ENCODE measurements around the gene PTTG1IP.

PTTG1IP gene

DNA sequence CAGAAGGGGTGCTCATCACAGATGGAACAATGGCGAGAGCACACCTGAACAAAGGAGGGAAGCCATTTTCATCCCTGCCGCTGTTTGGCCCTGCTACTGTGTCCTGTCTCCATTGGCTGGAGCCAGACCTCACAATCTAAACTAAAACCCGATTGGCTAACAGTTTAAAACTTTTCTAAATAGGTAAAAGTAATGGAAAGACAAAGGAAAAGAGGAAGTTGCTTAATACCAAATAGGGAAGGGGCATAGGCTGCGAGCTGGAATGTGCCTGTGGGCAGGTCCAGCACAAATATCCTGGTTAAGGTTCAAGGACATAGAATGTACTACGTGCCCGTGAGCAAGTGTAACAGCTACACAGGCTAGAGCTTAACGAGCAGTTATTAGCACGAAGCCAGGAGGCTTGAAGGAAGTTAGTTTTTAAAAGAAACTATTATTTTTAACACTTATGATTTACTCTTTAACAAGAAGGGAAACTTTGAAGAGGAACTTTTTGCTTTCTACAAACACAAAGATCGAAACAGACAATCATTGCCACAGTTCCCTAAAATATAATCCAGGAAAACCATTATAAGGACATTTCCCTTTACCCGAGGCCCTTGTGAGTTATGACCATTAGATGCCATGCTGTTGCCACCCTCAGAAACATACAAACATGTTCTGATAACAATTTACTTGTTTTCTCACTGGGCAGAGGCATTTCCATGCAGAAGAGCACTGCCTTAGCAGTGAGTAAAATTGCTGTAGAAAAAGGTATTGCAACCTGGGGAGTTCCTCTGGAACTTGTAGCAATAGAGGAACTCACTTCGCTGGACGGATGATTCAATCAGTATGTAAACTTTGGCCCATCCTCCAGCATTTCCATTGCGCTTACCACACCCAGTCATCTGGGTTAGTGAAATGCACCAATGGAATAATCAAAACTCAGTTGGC, 4.8 kb upstream of the PTTG1IP start:
- no peak overlapping the region for H3K4me2 ChIP-seq (ENCODE audit: insufficient read depth, low read length, poor library complexity, severe bottlenecking)
- WGBS, 2 donors (ENCODE audit: extremely low coverage in 2 of 2, insufficient read length in 2 of 2, insufficient replicate concordance in 1 of 2): no CpG with 5 or more reads among the region's 13 CpGs
- peaks cover 1% of the 10 kb centered on the region for H3K79me1 ChIP-seq (ENCODE audit: low read depth, low read length)
- H4K8ac ChIP-seq (ENCODE audit: low read depth, low read length): no peak overlapping the region
- peaks cover 11 to 42% (median 24%) of the 10 kb centered on the region in 3 experiments for H3K27me3 ChIP-seq (ENCODE audit: control insufficient read depth in 3 of 3, insufficient read depth in 3 of 3, low read depth in 1 of 3, low read length in 3 of 3)
- no peak overlapping the region for H3K14ac ChIP-seq (ENCODE audit: low read length)
- H3K23ac ChIP-seq (ENCODE audit: low read depth, low read length, poor library complexity): no peak overlapping the region
- no peak overlapping the region for H3K4ac ChIP-seq (ENCODE audit: low read length)
- H2BK5ac ChIP-seq (ENCODE audit: low read length): no peak overlapping the region
- H2AK5ac ChIP-seq (ENCODE audit: low read depth, low read length): no peak overlapping the region
- no peak overlapping the region for H2AFZ ChIP-seq (ENCODE audit: low read length)
- no peak overlapping the region for H3K27ac ChIP-seq (replicated peaks; ENCODE audit: low read length)
- H3K18ac ChIP-seq (ENCODE audit: low read length): no peak overlapping the region
- H2BK12ac ChIP-seq (ENCODE audit: low read length): no peak overlapping the region
- no peaks in the 10 kb centered on the region for H3K36me3 ChIP-seq (replicated peaks in 1 of 2; ENCODE audit: control insufficient read depth in 2 of 2, insufficient read depth in 2 of 2, low read length in 2 of 2)
- peaks cover 0 to 8% of the 10 kb centered on the region in 2 donors for H3K9me3 ChIP-seq (replicated peaks in 1 of 2; ENCODE audit: control insufficient read depth in 2 of 2, insufficient read depth in 1 of 2, low read depth in 1 of 2, low read length in 2 of 2)
- H4K91ac ChIP-seq (ENCODE audit: low read depth, low read length, poor library complexity): no peak overlapping the region
- no peak overlapping the region for H2BK120ac ChIP-seq (ENCODE audit: low read depth, low read length)
- H3K9ac ChIP-seq (ENCODE audit: low read depth, low read length, poor library complexity): no peak overlapping the region
- H2BK15ac ChIP-seq (ENCODE audit: low read length): no peak overlapping the region
- H3K4me1 ChIP-seq (ENCODE audit: control insufficient read depth in 2 of 2, insufficient read depth in 1 of 2, low read depth in 1 of 2, low read length in 2 of 2): no peaks in the 10 kb centered on the region
- H3K4me3 ChIP-seq (ENCODE audit: low read length in 2 of 2): no peak overlapping the region
- no peak for DNase-seq (ENCODE audit: low spot score)

DNA sequence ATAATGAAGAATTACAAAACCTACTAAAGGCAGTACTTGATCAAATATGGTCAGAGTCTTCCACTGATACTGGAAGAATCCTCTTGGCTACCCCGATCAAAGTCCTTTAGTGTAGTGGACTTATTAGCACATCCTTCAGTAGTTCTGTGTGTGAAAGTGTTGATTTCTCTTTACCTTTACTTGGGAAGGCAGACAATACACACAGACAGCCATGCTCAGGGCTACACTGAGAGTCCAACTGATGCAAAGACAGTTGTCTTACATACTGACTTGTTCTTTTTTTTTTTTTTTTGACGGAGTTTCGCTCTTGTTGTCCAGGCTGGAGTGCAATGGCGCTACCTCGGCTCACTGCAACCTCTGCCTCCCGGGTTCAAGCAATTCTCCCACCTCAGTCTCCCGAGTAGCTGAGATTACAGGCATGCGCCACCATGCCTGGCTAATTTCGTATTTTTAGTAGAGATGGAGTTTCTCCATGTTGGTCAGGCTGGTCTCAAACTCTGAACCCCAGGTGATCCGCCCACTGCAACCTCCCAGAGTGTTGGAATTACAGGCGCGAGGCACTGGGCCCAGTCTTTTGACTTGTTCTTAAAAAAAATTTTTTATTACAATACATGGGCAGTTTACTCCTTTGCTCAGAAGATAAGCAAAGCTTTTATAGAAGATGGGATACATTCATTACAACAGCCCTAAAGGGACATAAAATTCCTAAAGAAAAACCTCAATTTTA, 3.5 kb upstream of the PTTG1IP start:
- Histone ChIP-seq H3K4me3 (ENCODE audit: low read length in 2 of 2) (no peak overlapping the region), H2AK5ac (ENCODE audit: low read depth, low read length) (no peak overlapping the region), H4K91ac (ENCODE audit: low read depth, low read length, poor library complexity) (no peak overlapping the region), H3K9ac (ENCODE audit: low read depth, low read length, poor library complexity) (no peak overlapping the region), H3K4ac (ENCODE audit: low read length) (no peak overlapping the region), H3K79me1 (ENCODE audit: low read depth, low read length) (peaks cover 10% of the 10 kb centered on the region), H4K8ac (ENCODE audit: low read depth, low read length) (no peak overlapping the region), H3K27ac (replicated peaks; ENCODE audit: low read length) (no peak overlapping the region), H3K36me3 (replicated peaks in 1 of 2; ENCODE audit: control insufficient read depth in 2 of 2, insufficient read depth in 2 of 2, low read length in 2 of 2) (no peaks in the 10 kb centered on the region), H3K14ac (ENCODE audit: low read length) (no peak overlapping the region), H2BK5ac (ENCODE audit: low read length) (no peak overlapping the region), H3K9me3 (replicated peaks in 1 of 2; ENCODE audit: control insufficient read depth in 2 of 2, insufficient read depth in 1 of 2, low read depth in 1 of 2, low read length in 2 of 2) (peaks cover 0 to 8% of the 10 kb centered on the region in 2 donors), H2BK15ac (ENCODE audit: low read length) (no peak overlapping the region), H2BK12ac (ENCODE audit: low read length) (no peak overlapping the region), H3K4me1 (ENCODE audit: control insufficient read depth in 2 of 2, insufficient read depth in 1 of 2, low read depth in 1 of 2, low read length in 2 of 2) (peaks cover 4 to 5% of the 10 kb centered on the region in 2 donors), H3K23ac (ENCODE audit: low read depth, low read length, poor library complexity) (no peak overlapping the region), H3K18ac (ENCODE audit: low read length) (no peak overlapping the region), H2AFZ (ENCODE audit: low read length) (no peak overlapping the region), H2BK120ac (ENCODE audit: low read depth, low read length) (no peak overlapping the region), H3K4me2 (ENCODE audit: insufficient read depth, low read length, poor library complexity, severe bottlenecking) (no peak overlapping the region), H3K27me3 (ENCODE audit: control insufficient read depth in 3 of 3, insufficient read depth in 3 of 3, low read depth in 1 of 3, low read length in 3 of 3) (peaks cover 11 to 34% (median 24%) of the 10 kb centered on the region in 3 experiments)
- no CpG with 5 or more reads among the region's 12 CpGs for WGBS, 2 donors (ENCODE audit: extremely low coverage in 2 of 2, insufficient read length in 2 of 2, insufficient replicate concordance in 1 of 2)
- no peak for DNase-seq (ENCODE audit: low spot score)

DNA sequence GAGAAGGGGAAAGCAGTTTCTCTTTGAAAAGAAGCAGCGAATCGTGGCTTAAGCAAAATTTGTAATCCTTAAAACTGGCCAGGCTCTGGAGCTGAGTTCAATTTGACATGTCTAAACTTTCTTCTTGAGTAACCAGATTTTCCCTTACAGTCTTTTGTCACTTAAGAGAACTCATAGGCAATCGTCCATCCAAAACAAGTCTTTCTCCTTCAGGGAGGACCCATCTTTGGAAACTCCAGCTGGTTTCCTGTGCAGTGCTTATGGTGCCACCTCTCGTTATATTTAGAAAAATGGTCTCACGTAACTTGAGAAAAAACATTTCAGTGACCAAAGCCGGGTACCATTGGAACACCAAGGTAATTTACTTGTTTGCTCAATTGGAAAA, 1.8 kb upstream of the PTTG1IP start:
- no peak overlapping the region for H3K18ac ChIP-seq (ENCODE audit: low read length)
- no peaks in the 10 kb centered on the region for H3K36me3 ChIP-seq (replicated peaks in 1 of 2; ENCODE audit: control insufficient read depth in 2 of 2, insufficient read depth in 2 of 2, low read length in 2 of 2)
- H3K9me3 ChIP-seq (replicated peaks in 1 of 2; ENCODE audit: control insufficient read depth in 2 of 2, insufficient read depth in 1 of 2, low read depth in 1 of 2, low read length in 2 of 2): peaks cover 0 to 8% of the 10 kb centered on the region in 2 donors
- H3K27me3 ChIP-seq (ENCODE audit: control insufficient read depth in 3 of 3, insufficient read depth in 3 of 3, low read depth in 1 of 3, low read length in 3 of 3): peaks cover 11 to 28% (median 24%) of the 10 kb centered on the region in 3 experiments
- H2AK5ac ChIP-seq (ENCODE audit: low read depth, low read length): no peak overlapping the region
- no peak overlapping the region for H4K8ac ChIP-seq (ENCODE audit: low read depth, low read length)
- no peak overlapping the region for H3K4ac ChIP-seq (ENCODE audit: low read length)
- H3K4me1 ChIP-seq (ENCODE audit: control insufficient read depth in 2 of 2, insufficient read depth in 1 of 2, low read depth in 1 of 2, low read length in 2 of 2): peaks cover 9 to 18% of the 10 kb centered on the region in 2 donors
- H2BK12ac ChIP-seq (ENCODE audit: low read length): no peak overlapping the region
- H2BK120ac ChIP-seq (ENCODE audit: low read depth, low read length): no peak overlapping the region
- H4K91ac ChIP-seq (ENCODE audit: low read depth, low read length, poor library complexity): no peak overlapping the region
- H3K4me3 ChIP-seq (ENCODE audit: low read length in 2 of 2): no peak overlapping the region
- no peak overlapping the region for H3K4me2 ChIP-seq (ENCODE audit: insufficient read depth, low read length, poor library complexity, severe bottlenecking)
- peaks cover 15% of the 10 kb centered on the region for H3K79me1 ChIP-seq (ENCODE audit: low read depth, low read length)
- H3K9ac ChIP-seq (ENCODE audit: low read depth, low read length, poor library complexity): no peak overlapping the region
- no CpG with 5 or more reads among the region's 6 CpGs for WGBS, 2 donors (ENCODE audit: extremely low coverage in 2 of 2, insufficient read length in 2 of 2, insufficient replicate concordance in 1 of 2)
- H2AFZ ChIP-seq (ENCODE audit: low read length): no peak overlapping the region
- no peak for DNase-seq (ENCODE audit: low spot score)
- no peak overlapping the region for H3K23ac ChIP-seq (ENCODE audit: low read depth, low read length, poor library complexity)
- H2BK5ac ChIP-seq (ENCODE audit: low read length): no peak overlapping the region
- H3K27ac ChIP-seq (replicated peaks; ENCODE audit: low read length): no peak overlapping the region
- H3K14ac ChIP-seq (ENCODE audit: low read length): no peak overlapping the region
- no peak overlapping the region for H2BK15ac ChIP-seq (ENCODE audit: low read length)

Measured in neuronal stem cell (in vitro differentiated cells).